GM18951 (cell line): ENCODE results near the gene CLIC2.

Experiments used
- POLR2A ChIP-seq: IDR thresholded peaks from 4 replicates; pipeline ENCODE4 v1.6.1; 2011; ENCODE audit warnings: mild to moderate bottlenecking; ENCODE audit not compliant: insufficient read length, insufficient read depth; ENCODE audit errors: extremely low read depth
- in situ Hi-C: fragments of 300-500 bp; cut with MboI; formaldehyde crosslinking; loops from one replicate; pipeline ENCODE4 v1.12.0; 2022; ENCODE audit warnings: low sequenced_read_pairs, mixed read lengths, inconsistent platforms; ENCODE audit not compliant: unreplicated experiment

CLIC2 gene

GRCh38 chrX:155235891-155236290, 98.5 kb downstream of the CLIC2 start:
- no peak for TF ChIP-seq POLR2A
- in situ Hi-C loops, result no loop called here

GRCh38 chrX:155231163-155231562, 103.3 kb downstream of the CLIC2 start:
- in situ Hi-C loops, result no loop called here
- TF ChIP-seq POLR2A, result no peak
